Endothelial cell of umbilical vein (primary cell): Measurements from ENCODE around the gene SYNM.

Experiments
- POLR2A ChIP-seq: IDR thresholded peaks from 2 replicates; pipeline ENCODE4 v1.6.1; 2012; ENCODE audit warnings: low read depth, mild to moderate bottlenecking, control low read depth, low read length
- POLR2AphosphoS5 ChIP-seq: IDR thresholded peaks from 2 replicates; pipeline ENCODE4 v1.6.1; 2012; ENCODE audit warnings: low read depth, mild to moderate bottlenecking, control low read depth, low read length, moderate library complexity; ENCODE audit not compliant: insufficient read depth
- TF ChIP-seq, protein P1 (sequence below): IDR thresholded peaks from 2 replicates; pipeline ENCODE4 v1.6.1; 2011; ENCODE audit not compliant: insufficient read depth, insufficient read length
- TF ChIP-seq, protein P2 (sequence below), 2 donors: IDR thresholded peaks; 1 replicate in 1 of 2; 2 replicates in 1 of 2; pipeline ENCODE4 v1.5.1; 2011; ENCODE audit warnings: low read length in 2 of 2, mild to moderate bottlenecking in 2 of 2, moderate library complexity in 2 of 2, control low read depth in 1 of 2, inconsistent platforms in 1 of 2, low read depth in 1 of 2; ENCODE audit not compliant: insufficient read depth in 1 of 2; ENCODE audit errors: extremely low read depth in 1 of 2

DNA sequence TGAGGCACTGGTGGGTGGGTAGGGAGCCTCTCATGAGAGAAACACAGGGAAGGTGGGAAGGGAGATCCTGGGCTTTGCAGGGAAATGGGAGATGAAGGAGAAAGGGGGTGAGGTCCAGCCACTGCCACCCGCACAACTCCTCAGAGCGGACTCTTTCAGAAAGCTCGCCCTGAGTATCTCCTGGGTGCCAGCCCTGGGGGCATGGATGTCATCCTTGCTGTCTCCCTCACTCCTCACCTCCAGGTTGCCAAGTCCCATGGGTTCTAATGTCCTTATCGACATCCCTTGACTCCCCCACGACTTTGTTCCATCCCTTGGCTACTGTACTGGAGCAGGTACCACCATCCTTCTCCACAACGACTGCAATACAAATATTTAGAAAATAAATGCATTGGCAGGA, 40.9 kb downstream of the SYNM start:
- TF ChIP-seq POLR2A (no peak), POLR2AphosphoS5 (no peak)
- TF ChIP-seq, protein P1, sequence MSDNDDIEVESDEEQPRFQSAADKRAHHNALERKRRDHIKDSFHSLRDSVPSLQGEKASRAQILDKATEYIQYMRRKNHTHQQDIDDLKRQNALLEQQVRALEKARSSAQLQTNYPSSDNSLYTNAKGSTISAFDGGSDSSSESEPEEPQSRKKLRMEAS = no peak
- TF ChIP-seq, protein P2, sequence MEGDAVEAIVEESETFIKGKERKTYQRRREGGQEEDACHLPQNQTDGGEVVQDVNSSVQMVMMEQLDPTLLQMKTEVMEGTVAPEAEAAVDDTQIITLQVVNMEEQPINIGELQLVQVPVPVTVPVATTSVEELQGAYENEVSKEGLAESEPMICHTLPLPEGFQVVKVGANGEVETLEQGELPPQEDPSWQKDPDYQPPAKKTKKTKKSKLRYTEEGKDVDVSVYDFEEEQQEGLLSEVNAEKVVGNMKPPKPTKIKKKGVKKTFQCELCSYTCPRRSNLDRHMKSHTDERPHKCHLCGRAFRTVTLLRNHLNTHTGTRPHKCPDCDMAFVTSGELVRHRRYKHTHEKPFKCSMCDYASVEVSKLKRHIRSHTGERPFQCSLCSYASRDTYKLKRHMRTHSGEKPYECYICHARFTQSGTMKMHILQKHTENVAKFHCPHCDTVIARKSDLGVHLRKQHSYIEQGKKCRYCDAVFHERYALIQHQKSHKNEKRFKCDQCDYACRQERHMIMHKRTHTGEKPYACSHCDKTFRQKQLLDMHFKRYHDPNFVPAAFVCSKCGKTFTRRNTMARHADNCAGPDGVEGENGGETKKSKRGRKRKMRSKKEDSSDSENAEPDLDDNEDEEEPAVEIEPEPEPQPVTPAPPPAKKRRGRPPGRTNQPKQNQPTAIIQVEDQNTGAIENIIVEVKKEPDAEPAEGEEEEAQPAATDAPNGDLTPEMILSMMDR (IDR thresholded peaks at IDR 0.05; ENCODE audit: extremely low read depth in 1 of 2, insufficient read depth in 1 of 2, low read depth in 1 of 2, low read length in 2 of 2) = no peak
